Effector memory CD8-positive, alpha-beta T cell (primary cell): ENCODE data around the gene ESR2.

Experiments used
- ATAC-seq: fragments of 150-1000 bp; cut with Tn5 transposase; replicated peaks from 2 replicates; pipeline ENCODE4 v1.10.0; 2021; ENCODE audit warnings: mild to moderate bottlenecking, moderate library complexity
- DNase-seq, 3 experiments: peaks; one replicate each; pipeline ENCODE4 v3.0.0; 2021
- H3K27ac Mint-ChIP-seq, 2 donors: one replicate each; pipeline ENCODE4 v1.8.0; 2022; ENCODE audit warnings: mild to moderate bottlenecking in 2 of 2, mixed read lengths in 2 of 2, moderate library complexity in 2 of 2
- H3K27me3 Mint-ChIP-seq, 2 donors: one replicate each; pipeline ENCODE4 v1.8.0; 2022; ENCODE audit warnings: mixed read lengths in 2 of 2
- H3K36me3 Mint-ChIP-seq: one replicate; pipeline ENCODE4 v1.8.0; 2022; ENCODE audit warnings: mild to moderate bottlenecking, moderate library complexity, mixed read lengths; ENCODE audit not compliant: insufficient read depth
- H3K4me1 Mint-ChIP-seq, 2 donors: one replicate each; pipeline ENCODE4 v1.8.0; 2022; ENCODE audit warnings: low read depth in 2 of 2, mixed read lengths in 2 of 2
- H3K4me3 Mint-ChIP-seq, 2 donors: one replicate each; pipeline ENCODE4 v1.8.0; 2022; ENCODE audit warnings: mild to moderate bottlenecking in 2 of 2, mixed read lengths in 2 of 2, moderate library complexity in 2 of 2
- H3K9me3 Mint-ChIP-seq, 2 donors: one replicate each; pipeline ENCODE4 v1.8.0; 2022; ENCODE audit warnings: mixed read lengths in 2 of 2

Gene ESR2

DNA sequence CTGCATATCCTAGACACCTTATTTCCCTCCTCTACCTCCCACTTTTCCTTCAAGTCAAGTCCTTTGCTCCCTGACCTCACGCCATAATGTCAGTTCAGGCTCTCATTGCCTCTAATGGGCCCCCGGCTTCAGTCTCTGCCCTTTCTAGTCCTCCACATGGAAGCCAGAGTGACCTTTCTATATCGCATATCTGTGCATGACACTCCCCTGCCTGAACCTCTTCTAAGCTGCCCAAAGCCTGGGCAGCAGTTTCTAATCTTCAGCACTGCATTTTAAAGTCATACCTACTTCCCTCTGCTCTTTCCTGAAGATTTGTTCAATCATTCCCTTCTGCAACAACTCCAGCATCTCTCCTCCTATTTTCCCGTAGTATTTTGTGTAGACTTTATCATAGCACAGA, 45.5 kb downstream of the ESR2 start:
- ATAC-seq = no peak
- H3K9me3 Mint-ChIP-seq = no peaks in the 10 kb centered on the region
- H3K27me3 Mint-ChIP-seq = peaks cover 35 to 57% of the 10 kb centered on the region in 2 donors
- DNase-seq = no peak
- H3K36me3 Mint-ChIP-seq = no peaks in the 10 kb centered on the region
- no peak overlapping the region for H3K4me3 Mint-ChIP-seq
- no peaks in the 10 kb centered on the region for H3K4me1 Mint-ChIP-seq
- no peak overlapping the region for H3K27ac Mint-ChIP-seq

- ATAC-seq = no peak
- no peak for DNase-seq
- Mint-ChIP-seq H3K27me3 (peaks cover 35 to 60% of the 10 kb centered on the region in 2 donors), H3K4me3 (no peak overlapping the region), H3K9me3 (no peaks in the 10 kb centered on the region), H3K4me1 (no peaks in the 10 kb centered on the region), H3K36me3 (no peaks in the 10 kb centered on the region), H3K27ac (no peak overlapping the region)
Observed at GRCh38 chr14:64247195-64247594, 47.0 kb downstream of the ESR2 start.

- Mint-ChIP-seq H3K36me3 (no peaks in the 10 kb centered on the region), H3K4me3 (no peak overlapping the region), H3K27ac (no peak overlapping the region), H3K27me3 (peaks cover 35 to 60% of the 10 kb centered on the region in 2 donors), H3K9me3 (no peaks in the 10 kb centered on the region), H3K4me1 (no peaks in the 10 kb centered on the region)
- ATAC-seq (no peak), DNase-seq (no peak)
Observed at GRCh38 chr14:64246688-64247087, 47.5 kb downstream of the ESR2 start.

DNA sequence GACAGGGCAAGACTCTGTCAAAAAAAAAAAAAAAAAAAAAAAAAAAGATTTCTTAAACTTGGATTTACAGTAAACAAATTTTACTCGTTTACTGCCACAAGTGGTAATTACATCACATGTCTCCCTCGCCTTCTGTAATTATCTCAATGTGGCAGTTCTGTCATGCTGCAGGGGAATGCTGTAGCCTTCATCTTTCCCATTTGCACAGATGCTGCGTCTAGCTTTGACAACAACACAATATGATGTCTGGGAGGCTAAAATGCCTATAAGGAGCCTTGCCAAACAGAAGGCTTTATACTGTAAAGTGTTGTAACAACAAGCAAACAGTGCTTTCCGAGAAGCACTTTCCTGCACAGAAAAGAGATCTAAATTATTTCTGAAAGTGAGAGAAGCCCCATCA, 48.7 kb downstream of the ESR2 start:
- no peak for ATAC-seq
- Mint-ChIP-seq H3K9me3 (no peaks in the 10 kb centered on the region), H3K27ac (no peak overlapping the region), H3K4me3 (no peak overlapping the region), H3K36me3 (peaks cover 2% of the 10 kb centered on the region), H3K4me1 (no peaks in the 10 kb centered on the region), H3K27me3 (peaks cover 27 to 55% of the 10 kb centered on the region in 2 donors)
- no peak for DNase-seq

DNA sequence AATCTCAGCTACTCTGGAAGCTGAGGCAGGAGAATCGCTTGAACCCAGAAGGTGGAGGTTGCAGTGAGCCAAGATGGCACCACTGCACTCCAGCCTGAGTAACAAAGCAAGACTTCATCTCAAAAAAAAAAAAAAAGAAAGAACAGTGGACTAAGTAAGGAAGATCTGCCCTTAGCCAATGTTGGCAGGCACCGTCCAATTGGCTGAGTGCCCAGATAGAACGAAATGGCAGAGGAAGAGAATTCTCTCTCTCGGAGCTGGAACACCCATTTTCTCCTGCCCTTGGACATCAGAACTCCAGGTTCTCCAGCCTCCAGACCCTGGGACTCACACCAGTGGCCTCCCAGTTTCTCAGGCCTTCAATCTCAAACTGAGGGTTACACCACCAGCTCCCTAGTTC, 49.9 kb downstream of the ESR2 start:
- Mint-ChIP-seq H3K36me3 (peaks cover 2% of the 10 kb centered on the region), H3K9me3 (no peaks in the 10 kb centered on the region), H3K27me3 (peaks cover 26 to 47% of the 10 kb centered on the region in 2 donors), H3K4me3 (no peak overlapping the region), H3K27ac (no peak overlapping the region), H3K4me1 (no peaks in the 10 kb centered on the region)
- ATAC-seq (no peak), DNase-seq (no peak)

GRCh38 chr14:64238631-64239030, 55.5 kb downstream of the ESR2 start:
- H3K4me1 Mint-ChIP-seq = peaks cover 1 to 13% of the 10 kb centered on the region in 2 donors
- H3K9me3 Mint-ChIP-seq = no peaks in the 10 kb centered on the region
- ATAC-seq (no peak), DNase-seq (no peak)
- H3K27ac Mint-ChIP-seq = peak overlapping the region in 1 of 2 donors; percentile 72
- H3K4me3 Mint-ChIP-seq = no peak overlapping the region
- peaks cover 0 to 2% of the 10 kb centered on the region in 2 donors for H3K27me3 Mint-ChIP-seq
- H3K36me3 Mint-ChIP-seq = peaks cover 21% of the 10 kb centered on the region

DNA sequence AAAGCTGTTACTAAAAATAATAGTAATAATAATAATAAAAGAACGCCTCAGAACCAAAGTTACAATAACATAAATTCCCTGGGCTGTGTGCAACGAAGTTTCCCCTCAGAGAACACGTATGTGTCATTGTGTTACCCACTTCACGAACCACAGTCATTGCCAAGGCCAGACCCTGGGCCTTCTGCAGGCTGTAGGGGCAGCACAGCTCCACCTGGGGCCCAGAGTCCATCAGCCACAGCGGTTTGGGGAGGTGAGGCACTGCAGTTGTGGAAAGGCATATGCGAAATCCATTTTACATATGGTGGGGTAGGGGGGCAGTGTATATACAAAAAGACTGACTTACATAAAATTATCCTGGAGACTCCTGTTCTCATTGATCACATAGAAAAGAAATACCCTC, 56.1 kb downstream of the ESR2 start:
- no peak for ATAC-seq
- Mint-ChIP-seq H3K27ac (peak overlapping the region in 1 of 2 donors; percentile 72), H3K9me3 (no peaks in the 10 kb centered on the region), H3K36me3 (peaks cover 23% of the 10 kb centered on the region), H3K27me3 (no peaks in the 10 kb centered on the region), H3K4me3 (no peak overlapping the region), H3K4me1 (peaks cover 4 to 13% of the 10 kb centered on the region in 2 donors)
- DNase-seq = no peak

GRCh38 chr14:64235652-64236640, 58.2 kb downstream of the ESR2 start:
- Mint-ChIP-seq H3K4me1 (peaks cover 10 to 21% of the 10 kb centered on the region in 2 donors), H3K27ac (peak overlapping the region; percentile 44 to 61), H3K9me3 (no peaks in the 10 kb centered on the region), H3K4me3 (no peak overlapping the region), H3K27me3 (no peaks in the 10 kb centered on the region), H3K36me3 (peaks cover 27% of the 10 kb centered on the region)
- ATAC-seq = peak; percentile 51
- no peak for DNase-seq

DNA sequence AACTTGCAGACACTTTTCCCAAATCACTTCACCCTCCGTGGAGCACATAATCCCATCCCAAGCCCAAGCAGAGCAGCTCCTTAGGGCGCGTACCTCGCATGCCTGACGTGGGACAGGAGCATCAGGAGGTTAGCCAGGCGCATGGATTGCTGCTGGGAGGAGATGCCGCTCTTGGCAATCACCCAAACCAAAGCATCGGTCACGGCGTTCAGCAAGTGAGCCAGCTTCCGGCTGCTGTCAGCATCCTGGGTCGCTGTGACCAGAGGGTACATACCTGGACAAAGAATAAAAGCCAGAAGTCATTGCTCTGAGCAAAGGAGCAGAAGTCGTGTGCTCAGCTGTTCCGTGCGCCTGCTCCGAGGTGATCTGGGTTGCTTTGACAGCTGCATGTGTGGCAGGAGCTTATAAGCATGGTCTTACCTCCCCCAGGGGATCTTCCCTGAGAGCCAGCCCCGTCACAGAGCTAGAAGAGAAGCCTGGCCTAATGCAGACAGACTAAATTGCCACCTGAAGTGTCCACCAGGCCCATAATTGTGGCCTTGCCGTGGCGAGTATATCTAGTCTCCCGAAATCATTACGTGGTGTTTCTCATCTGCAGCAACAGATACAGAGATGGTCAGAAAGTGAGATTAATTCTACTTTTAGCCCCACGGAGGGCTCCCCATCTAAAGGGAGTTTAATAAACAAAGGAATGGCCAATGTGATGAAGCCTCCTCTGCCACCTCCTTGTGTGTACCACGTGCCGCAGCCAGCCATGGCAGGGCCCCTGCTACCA, 59.1 kb downstream of the ESR2 start:
- Mint-ChIP-seq H3K27me3 (no peaks in the 10 kb centered on the region), H3K4me1 (peaks cover 10 to 21% of the 10 kb centered on the region in 2 donors), H3K36me3 (peaks cover 29% of the 10 kb centered on the region), H3K27ac (peak overlapping the region; percentile 44 to 61), H3K4me3 (no peak overlapping the region), H3K9me3 (no peaks in the 10 kb centered on the region)
- no peak for DNase-seq
- no peak for ATAC-seq

DNA sequence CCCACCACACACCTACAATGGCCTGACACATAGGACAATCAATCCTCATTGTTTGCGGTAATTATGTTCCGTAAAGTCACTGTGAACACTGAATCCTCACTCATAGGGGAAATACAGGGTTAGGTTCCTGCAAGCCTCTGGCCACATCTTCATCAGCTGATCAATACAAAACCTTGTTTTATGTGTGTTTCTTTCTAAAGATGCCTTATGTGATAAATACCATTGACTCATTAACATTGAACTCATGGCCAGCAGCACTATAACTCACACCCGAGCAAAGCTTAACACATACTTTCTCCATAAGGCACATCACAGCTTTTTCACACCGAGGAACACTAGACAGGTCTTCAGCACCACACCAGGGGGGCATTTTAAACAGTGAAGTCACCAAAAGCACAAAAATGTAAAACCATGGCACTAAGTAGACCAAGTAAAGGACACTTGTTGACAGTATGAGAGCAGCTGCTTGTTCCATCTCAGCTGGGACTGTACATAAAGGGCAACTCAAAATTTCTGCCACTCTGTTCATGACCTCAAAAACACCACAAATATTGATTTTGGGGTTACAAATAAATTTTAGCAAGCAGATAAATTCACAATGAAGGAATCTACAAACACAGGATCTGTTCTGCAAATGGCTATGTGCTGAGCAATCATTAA, 60.5 kb downstream of the ESR2 start:
- ATAC-seq (no peak), DNase-seq (no peak)
- no peaks in the 10 kb centered on the region for H3K27me3 Mint-ChIP-seq
- peak overlapping the region; percentile 44 to 61 for H3K27ac Mint-ChIP-seq
- H3K36me3 Mint-ChIP-seq = peaks cover 42% of the 10 kb centered on the region
- no peaks in the 10 kb centered on the region for H3K9me3 Mint-ChIP-seq
- H3K4me1 Mint-ChIP-seq = peaks cover 10 to 21% of the 10 kb centered on the region in 2 donors
- no peak overlapping the region for H3K4me3 Mint-ChIP-seq

- H3K4me1 Mint-ChIP-seq = peaks cover 10 to 21% of the 10 kb centered on the region in 2 donors
- H3K4me3 Mint-ChIP-seq = no peak overlapping the region
- peak overlapping the region; percentile 44 to 61 for H3K27ac Mint-ChIP-seq
- ATAC-seq (no peak), DNase-seq (no peak)
- H3K27me3 Mint-ChIP-seq = no peaks in the 10 kb centered on the region
- no peaks in the 10 kb centered on the region for H3K9me3 Mint-ChIP-seq
- peaks cover 41% of the 10 kb centered on the region for H3K36me3 Mint-ChIP-seq
Observed at GRCh38 chr14:64232944-64233343, 61.2 kb downstream of the ESR2 start.

DNA sequence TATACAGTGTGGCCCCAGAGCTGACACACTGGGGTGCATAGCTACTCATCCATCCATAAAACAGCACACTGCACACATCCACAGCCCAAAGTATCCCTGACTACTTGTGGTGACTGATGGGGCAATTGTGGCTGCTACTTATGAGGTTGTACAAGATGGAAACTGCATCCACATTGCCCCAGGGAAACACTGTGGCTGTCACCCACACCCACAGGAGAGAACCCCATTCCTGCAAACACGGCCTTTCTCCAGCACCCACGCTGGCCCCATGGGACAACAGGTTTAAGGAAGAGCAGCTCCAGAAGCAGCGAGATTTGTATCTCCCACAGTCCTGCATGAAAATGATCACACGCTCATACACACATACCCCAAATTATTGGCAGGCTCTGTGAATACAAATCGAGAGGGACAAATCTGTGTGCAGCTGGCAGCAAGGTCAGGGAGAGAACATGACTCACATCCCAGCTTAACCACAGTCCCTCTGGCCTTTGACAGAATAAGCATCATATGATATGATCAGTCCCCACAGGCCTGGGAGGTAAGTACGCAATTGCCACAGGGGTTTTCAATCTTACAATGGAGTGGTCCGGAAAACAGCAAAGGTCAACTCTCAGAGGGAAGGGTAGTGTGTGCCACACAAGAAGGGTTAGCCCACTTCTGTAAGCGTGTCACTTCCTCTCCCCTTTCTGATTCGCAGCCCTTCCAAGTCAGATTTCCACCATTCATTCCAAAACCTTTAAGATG, 61.9 kb downstream of the ESR2 start:
- H3K9me3 Mint-ChIP-seq = no peaks in the 10 kb centered on the region
- H3K27me3 Mint-ChIP-seq = no peaks in the 10 kb centered on the region
- H3K4me1 Mint-ChIP-seq = peaks cover 10 to 21% of the 10 kb centered on the region in 2 donors
- DNase-seq = no peak
- H3K36me3 Mint-ChIP-seq = peaks cover 48% of the 10 kb centered on the region
- no peak overlapping the region for H3K4me3 Mint-ChIP-seq
- peak; percentile 60 for ATAC-seq
- H3K27ac Mint-ChIP-seq = peak overlapping the region; percentile 44 to 61

DNA sequence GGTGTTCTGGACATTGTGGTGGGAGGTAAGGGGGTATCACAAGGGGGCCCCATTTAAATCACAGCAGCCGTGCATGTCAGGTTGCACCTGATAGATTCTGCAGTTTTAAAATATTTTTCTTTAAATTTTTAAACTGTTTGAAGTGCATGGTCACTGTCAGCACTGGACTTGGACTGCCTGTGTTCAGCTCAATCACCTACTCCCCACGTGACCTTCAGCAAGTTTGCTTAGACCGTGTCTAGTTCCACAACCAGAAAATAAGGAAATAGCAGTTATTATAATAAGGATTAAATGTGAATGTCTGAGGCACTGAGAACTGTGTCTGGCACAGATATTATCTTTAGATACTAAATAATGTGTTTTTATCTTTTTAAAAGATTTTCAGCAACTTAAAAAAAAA, 64.7 kb downstream of the ESR2 start:
- no peaks in the 10 kb centered on the region for H3K9me3 Mint-ChIP-seq
- H3K4me3 Mint-ChIP-seq = no peak overlapping the region
- no peak overlapping the region for H3K27ac Mint-ChIP-seq
- peaks cover 68% of the 10 kb centered on the region for H3K36me3 Mint-ChIP-seq
- H3K27me3 Mint-ChIP-seq = no peaks in the 10 kb centered on the region
- peaks cover 8 to 10% of the 10 kb centered on the region in 2 donors for H3K4me1 Mint-ChIP-seq
- ATAC-seq (no peak), DNase-seq (no peak)
